Measurements from ENCODE around the gene KYNU. TPM values are rescaled to one million over a fixed set of nuclear protein-coding genes. Genes with fewer than 3 reads are reported as not detected.

Gene KYNU
- total RNA-seq, 1 experiment from 2014 or later: 0.37 TPM

DNA sequence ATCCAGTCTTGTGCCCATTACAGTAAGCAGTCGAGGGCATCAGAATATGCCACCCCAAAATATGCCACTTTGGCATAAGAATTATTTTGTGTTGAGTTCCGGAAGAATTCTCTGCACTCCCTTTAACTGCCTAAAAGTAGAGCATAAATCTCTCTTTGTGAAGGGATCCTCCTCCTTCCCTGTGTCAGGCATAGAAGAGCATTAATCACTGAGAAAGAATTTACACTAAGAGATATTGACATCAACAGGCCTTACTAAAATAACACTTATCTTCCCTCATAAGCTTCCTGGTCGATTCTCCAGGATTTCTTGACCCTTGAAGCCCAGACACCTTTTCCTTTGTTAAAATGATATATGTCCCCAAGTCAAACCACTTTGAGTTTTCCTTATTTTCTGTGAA, 27.6 kb upstream of the KYNU start:
- no peak overlapping the region for H2AFZ ChIP-seq (ENCODE audit: low read length)
- no peak overlapping the region for H2AK5ac ChIP-seq (ENCODE audit: insufficient read length, low read length)
- no peaks in the 10 kb centered on the region for H3K79me1 ChIP-seq (ENCODE audit: insufficient read depth, low read depth, low read length, poor library complexity, severe bottlenecking)
- no peak overlapping the region for H2BK120ac ChIP-seq (ENCODE audit: low read depth, low read length, poor library complexity, severe bottlenecking)
- no peak overlapping the region for H3T11ph ChIP-seq (ENCODE audit: low read length)
- H4K8ac ChIP-seq (replicated peaks; ENCODE audit: insufficient read length, low read depth, low read length): no peak overlapping the region
- no peak overlapping the region for H4K5ac ChIP-seq (ENCODE audit: insufficient read length, low read depth, low read length)
- WGBS (ENCODE audit: extremely low coverage, insufficient read length, low lambda C conversion rate): no CpG with 5 or more reads among the region's 3 CpGs
- H3K27me3 Mint-ChIP-seq (ENCODE audit: low read depth): no peaks in the 10 kb centered on the region
- H3K4me2 ChIP-seq (ENCODE audit: insufficient read depth, insufficient read length, low read length): no peak overlapping the region
- H3K18ac ChIP-seq (ENCODE audit: insufficient read length, low read depth, low read length): no peak overlapping the region
- H3K4me1 ChIP-seq (ENCODE audit: insufficient read depth, low read length): no peaks in the 10 kb centered on the region
- H3K23ac ChIP-seq (ENCODE audit: insufficient read length, low read depth, low read length): no peak overlapping the region
- H3K4me1 Mint-ChIP-seq: no peaks in the 10 kb centered on the region
- no peaks in the 10 kb centered on the region for H3K23me2 ChIP-seq (ENCODE audit: insufficient read length, low read depth, low read length, poor library complexity, severe bottlenecking)
- H3K4ac ChIP-seq (ENCODE audit: low read depth, low read length): no peak overlapping the region
- H3K9me3 ChIP-seq (ENCODE audit: control insufficient read depth, low read depth, low read length): no peaks in the 10 kb centered on the region
- DNase-seq: no peak
- H3K27me3 ChIP-seq (ENCODE audit: insufficient read depth, low read length): no peaks in the 10 kb centered on the region
- no peaks in the 10 kb centered on the region for H4K20me1 ChIP-seq (ENCODE audit: control insufficient read depth, insufficient read depth, insufficient read length)
- no peaks in the 10 kb centered on the region for H3K36me3 Mint-ChIP-seq (ENCODE audit: insufficient read depth in 1 of 3, low read depth in 3 of 3)
- no peak overlapping the region for H3K4me3 Mint-ChIP-seq
- TF ChIP-seq, protein P1, sequence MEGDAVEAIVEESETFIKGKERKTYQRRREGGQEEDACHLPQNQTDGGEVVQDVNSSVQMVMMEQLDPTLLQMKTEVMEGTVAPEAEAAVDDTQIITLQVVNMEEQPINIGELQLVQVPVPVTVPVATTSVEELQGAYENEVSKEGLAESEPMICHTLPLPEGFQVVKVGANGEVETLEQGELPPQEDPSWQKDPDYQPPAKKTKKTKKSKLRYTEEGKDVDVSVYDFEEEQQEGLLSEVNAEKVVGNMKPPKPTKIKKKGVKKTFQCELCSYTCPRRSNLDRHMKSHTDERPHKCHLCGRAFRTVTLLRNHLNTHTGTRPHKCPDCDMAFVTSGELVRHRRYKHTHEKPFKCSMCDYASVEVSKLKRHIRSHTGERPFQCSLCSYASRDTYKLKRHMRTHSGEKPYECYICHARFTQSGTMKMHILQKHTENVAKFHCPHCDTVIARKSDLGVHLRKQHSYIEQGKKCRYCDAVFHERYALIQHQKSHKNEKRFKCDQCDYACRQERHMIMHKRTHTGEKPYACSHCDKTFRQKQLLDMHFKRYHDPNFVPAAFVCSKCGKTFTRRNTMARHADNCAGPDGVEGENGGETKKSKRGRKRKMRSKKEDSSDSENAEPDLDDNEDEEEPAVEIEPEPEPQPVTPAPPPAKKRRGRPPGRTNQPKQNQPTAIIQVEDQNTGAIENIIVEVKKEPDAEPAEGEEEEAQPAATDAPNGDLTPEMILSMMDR (conservative IDR thresholded peaks at IDR 0.05): no peak
- no peak overlapping the region for H2BK5ac ChIP-seq (ENCODE audit: insufficient read length, low read length)
- H3K14ac ChIP-seq (ENCODE audit: insufficient read depth, low read length): no peak overlapping the region
- no peak overlapping the region for H3K27ac ChIP-seq (ENCODE audit: insufficient read length, low read depth, low read length)
- H3K27ac Mint-ChIP-seq: no peak overlapping the region
- no peaks in the 10 kb centered on the region for H3K9me3 Mint-ChIP-seq
- H2BK20ac ChIP-seq (ENCODE audit: low read depth, low read length, poor library complexity, severe bottlenecking): no peak overlapping the region
- H3K56ac ChIP-seq (ENCODE audit: insufficient read length, low read depth, low read length): no peak overlapping the region
- no peak overlapping the region for H4K91ac ChIP-seq (ENCODE audit: insufficient read length, low read depth, low read length)
- no peak overlapping the region for H2BK15ac ChIP-seq (ENCODE audit: low read depth, low read length)
- H3K79me2 ChIP-seq (ENCODE audit: insufficient read depth, low read length): no peaks in the 10 kb centered on the region
- no peak overlapping the region for H3K9ac ChIP-seq (ENCODE audit: extremely low read depth, insufficient read length, low read length)
- H2BK12ac ChIP-seq (ENCODE audit: insufficient read length, low read depth, low read length): no peak overlapping the region

Data from H9 (cell line).